ENCODE results near the gene PDE6B.

- TF ChIP-seq CTCF (IDR thresholded peaks at IDR 0.05), result no peak
- TF ChIP-seq POLR2A (IDR thresholded peaks at IDR 0.05), result no peak
- TF ChIP-seq EP300 (IDR thresholded peaks at IDR 0.05), result no peak
These were observed 58.0 kb downstream of the PDE6B start for GRCh38 chr4:683247-683897.
